Spinal cord (tissue), 10 donors: ENCODE data around the gene PLAAT4. TPM values are rescaled to one million over a fixed set of nuclear protein-coding genes. Genes with fewer than 3 reads are reported as not detected.
A peak's percentile ranks its signal among the peaks of the same experiment; 100 is the strongest.

Experiments
- DNase-seq, 6 donors: peaks; one replicate each; pipeline versions ENCODE4 v3.0.0 to v3.0.0-alpha.2; 2013 to 2015; ENCODE audit warnings: low spot score in 6 of 6, low read depth in 4 of 6
- H3K27ac ChIP-seq: one replicate; pipeline ENCODE4 v1.5.1; 2013; ENCODE audit warnings: low read depth, low read length, control low read depth
- H3K27me3 ChIP-seq: one replicate; pipeline ENCODE4 v1.6.1; 2013; ENCODE audit warnings: low read length; ENCODE audit not compliant: control insufficient read depth, insufficient read depth
- H3K36me3 ChIP-seq: one replicate; pipeline ENCODE4 v1.6.1; 2013; ENCODE audit warnings: low read length; ENCODE audit not compliant: control insufficient read depth, insufficient read depth
- H3K4me1 ChIP-seq: one replicate; pipeline ENCODE4 v1.6.1; 2013; ENCODE audit warnings: low read length; ENCODE audit not compliant: control insufficient read depth, insufficient read depth
- H3K4me3 ChIP-seq: one replicate; pipeline ENCODE4 v1.5.1; 2013; ENCODE audit warnings: low read depth, low read length, control low read depth
- H3K9me3 ChIP-seq: one replicate; pipeline ENCODE4 v1.6.1; 2013; ENCODE audit warnings: low read length; ENCODE audit not compliant: control insufficient read depth, insufficient read depth
- WGBS: methylation state at CpG from one replicate; pipeline ENCODE4 v1.1.5; 2013; ENCODE audit warnings: missing lambda C conversion rate; ENCODE audit not compliant: insufficient coverage; 5-methylcytosine and 5-hydroxymethylcytosine counted together
- polyA plus RNA-seq, 2 donors: library from polyadenylated mRNA; unstranded; fragments of 120-200 nt; gene quantifications; one replicate each; pipeline ENCODE4 v1.2.1, GENCODE V29; 2013; ENCODE audit not compliant: insufficient read length in 2 of 2
- total RNA-seq, 2 donors: library from RNA; depleted of rRNA in 1 of 2; stranded (reverse); fragments of 120-200 nt in 1 of 2; fragments of >200 nt in 1 of 2; gene quantifications; one replicate each; pipeline versions ENCODE4 v1.2.3 to v1.2.4, GENCODE V29; 2013 to 2014
- donor health status: healthy.

PLAAT4 gene
- total and polyA plus RNA-seq, 4 donors: 11.6 to 45.3 (median 13.6) TPM

GRCh38 chr11:63508009-63508408 lies 28.6 kb upstream of the PLAAT4 start:
- no peak overlapping the region for H3K27ac ChIP-seq
- H3K4me3 ChIP-seq: no peak overlapping the region
- peak in 1 of 6 donors; percentile 63 for DNase-seq
- H3K4me1 ChIP-seq: peaks cover 23% of the 10 kb centered on the region
- no peaks in the 10 kb centered on the region for H3K9me3 ChIP-seq
- WGBS: no CpG with 5 or more reads among the region's 3 CpGs
- H3K27me3 ChIP-seq: no peaks in the 10 kb centered on the region
- no peaks in the 10 kb centered on the region for H3K36me3 ChIP-seq

- 94% methylated on average over 10 of the region's 12 CpGs for WGBS
- no peak overlapping the region for H3K4me3 ChIP-seq
- H3K9me3 ChIP-seq: no peaks in the 10 kb centered on the region
- H3K4me1 ChIP-seq: peaks cover 23% of the 10 kb centered on the region
- no peaks in the 10 kb centered on the region for H3K27me3 ChIP-seq
- no peaks in the 10 kb centered on the region for H3K36me3 ChIP-seq
- no peak for DNase-seq
- no peak overlapping the region for H3K27ac ChIP-seq
Observed at GRCh38 chr11:63508745-63509144, 27.9 kb upstream of the PLAAT4 start.

DNA sequence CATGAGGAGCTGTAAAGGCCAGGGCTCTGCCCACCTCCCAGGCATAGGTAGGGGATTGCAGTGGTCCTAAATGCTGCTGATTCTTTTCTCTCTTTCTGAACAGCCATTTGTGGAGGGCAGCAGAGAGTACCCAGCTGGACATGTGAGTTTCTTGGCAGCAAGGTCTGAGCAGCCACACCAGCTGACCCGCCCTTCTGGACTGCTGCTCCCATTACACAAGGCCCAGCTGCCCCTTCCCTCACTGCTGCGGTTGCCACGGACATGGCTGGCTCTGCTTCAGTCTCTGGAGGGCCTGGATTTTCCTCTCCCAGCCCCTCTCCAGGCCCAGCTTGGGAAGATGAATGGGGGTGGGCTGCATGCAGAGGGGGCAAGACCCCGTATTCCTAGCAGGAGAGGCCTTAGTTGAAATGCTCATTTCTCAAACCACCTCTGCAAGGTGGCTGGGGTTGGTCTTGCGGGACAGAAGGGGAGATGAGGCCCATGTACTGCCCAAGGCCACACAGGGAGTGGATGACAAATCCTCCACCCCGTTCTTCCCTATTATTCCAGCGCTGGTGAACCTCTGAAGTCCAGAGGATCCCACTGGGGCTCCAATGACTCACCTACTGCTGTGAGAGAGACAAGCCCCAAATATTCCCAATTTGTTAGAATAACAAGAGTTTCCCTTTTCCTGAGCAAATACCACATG lies 26.1 kb upstream of the PLAAT4 start:
- Histone ChIP-seq H3K9me3 (no peaks in the 10 kb centered on the region), H3K27me3 (no peaks in the 10 kb centered on the region), H3K36me3 (no peaks in the 10 kb centered on the region), H3K27ac (peak overlapping the region; percentile 55), H3K4me1 (peaks cover 23% of the 10 kb centered on the region), H3K4me3 (no peak overlapping the region)
- peak in 1 of 6 donors; percentile 70 for DNase-seq
- 72% methylated on average over 4 of the region's 7 CpGs for WGBS

- Histone ChIP-seq H3K4me1 (peaks cover 23% of the 10 kb centered on the region), H3K27me3 (no peaks in the 10 kb centered on the region), H3K27ac (peak overlapping the region; percentile 55), H3K4me3 (no peak overlapping the region), H3K36me3 (no peaks in the 10 kb centered on the region), H3K9me3 (no peaks in the 10 kb centered on the region)
- no peak for DNase-seq
- whole genome bisulfite sequencing: 80% methylated on average over 9 of the region's 11 CpGs
Observed at GRCh38 chr11:63511048-63511748, 25.4 kb upstream of the PLAAT4 start.

- H3K4me3 ChIP-seq: no peak overlapping the region
- H3K36me3 ChIP-seq: no peaks in the 10 kb centered on the region
- H3K27ac ChIP-seq: no peak overlapping the region
- H3K27me3 ChIP-seq: no peaks in the 10 kb centered on the region
- peaks cover 23% of the 10 kb centered on the region for H3K4me1 ChIP-seq
- WGBS: 93% methylated on average over 6 of the region's 7 CpGs
- DNase-seq: no peak
- H3K9me3 ChIP-seq: no peaks in the 10 kb centered on the region
Observed at GRCh38 chr11:63512816-63513215, 23.8 kb upstream of the PLAAT4 start.

GRCh38 chr11:63516109-63516508 lies 20.5 kb upstream of the PLAAT4 start:
- H3K36me3 ChIP-seq: no peaks in the 10 kb centered on the region
- H3K4me3 ChIP-seq: no peak overlapping the region
- no peak for DNase-seq
- H3K9me3 ChIP-seq: no peaks in the 10 kb centered on the region
- no peak overlapping the region for H3K27ac ChIP-seq
- peaks cover 8% of the 10 kb centered on the region for H3K4me1 ChIP-seq
- 89% methylated on average over 4 of the region's 6 CpGs for WGBS
- H3K27me3 ChIP-seq: no peaks in the 10 kb centered on the region

DNA sequence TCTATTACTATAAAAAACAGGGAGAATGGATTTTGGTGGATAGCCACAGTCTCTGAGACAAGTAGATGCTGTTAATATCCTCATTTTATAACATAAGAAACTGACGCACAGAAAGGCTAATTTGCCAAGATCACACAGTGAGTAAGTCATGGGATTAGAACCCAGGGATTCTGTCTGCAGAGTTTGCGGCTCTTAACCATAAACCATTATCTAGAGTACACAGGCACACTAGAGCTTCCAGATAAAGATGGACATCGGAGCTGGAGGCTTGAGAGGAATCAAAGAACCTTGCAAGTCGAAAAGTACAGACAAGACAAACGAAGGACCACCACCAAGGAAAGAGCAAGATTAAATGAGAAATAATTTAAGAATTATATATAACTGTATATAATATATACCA lies 19.5 kb upstream of the PLAAT4 start:
- H3K27ac ChIP-seq: no peak overlapping the region
- 100% methylated on average over 1 of the region's 5 CpGs for WGBS

DNA sequence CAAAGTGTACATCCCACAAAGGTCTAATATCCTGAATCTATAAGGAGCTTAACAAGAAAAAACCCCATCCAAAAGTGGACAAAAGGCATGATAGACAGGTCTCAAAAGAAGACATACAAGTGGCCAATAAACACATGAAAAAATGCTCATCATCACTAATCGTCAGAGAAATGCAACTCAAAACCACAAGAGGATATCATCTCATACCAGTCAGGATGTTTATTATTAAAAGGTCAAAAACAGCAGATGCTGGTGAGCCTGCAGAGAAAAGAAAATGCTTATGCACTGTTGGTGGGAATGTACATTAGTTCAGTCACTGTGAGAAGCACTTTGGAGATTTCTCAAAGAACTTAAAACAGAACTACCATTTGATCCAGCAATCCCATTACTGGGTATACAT lies 18.1 kb upstream of the PLAAT4 start:
- H3K27me3 ChIP-seq: no peaks in the 10 kb centered on the region
- H3K4me1 ChIP-seq: no peaks in the 10 kb centered on the region
- peak in 1 of 6 donors; percentile 33 for DNase-seq
- no peaks in the 10 kb centered on the region for H3K9me3 ChIP-seq
- H3K27ac ChIP-seq: peak overlapping the region; percentile 16
- H3K4me3 ChIP-seq: no peak overlapping the region
- WGBS: no CpG with 5 or more reads among the region's 1 CpG
- H3K36me3 ChIP-seq: no peaks in the 10 kb centered on the region

More for the DNA sequence above, 19.5 kb upstream of the PLAAT4 start:
- no peak overlapping the region for H3K4me3 ChIP-seq
- no peaks in the 10 kb centered on the region for H3K36me3 ChIP-seq
- no peak for DNase-seq
- no peaks in the 10 kb centered on the region for H3K27me3 ChIP-seq
- no peaks in the 10 kb centered on the region for H3K9me3 ChIP-seq
- no peaks in the 10 kb centered on the region for H3K4me1 ChIP-seq

DNA sequence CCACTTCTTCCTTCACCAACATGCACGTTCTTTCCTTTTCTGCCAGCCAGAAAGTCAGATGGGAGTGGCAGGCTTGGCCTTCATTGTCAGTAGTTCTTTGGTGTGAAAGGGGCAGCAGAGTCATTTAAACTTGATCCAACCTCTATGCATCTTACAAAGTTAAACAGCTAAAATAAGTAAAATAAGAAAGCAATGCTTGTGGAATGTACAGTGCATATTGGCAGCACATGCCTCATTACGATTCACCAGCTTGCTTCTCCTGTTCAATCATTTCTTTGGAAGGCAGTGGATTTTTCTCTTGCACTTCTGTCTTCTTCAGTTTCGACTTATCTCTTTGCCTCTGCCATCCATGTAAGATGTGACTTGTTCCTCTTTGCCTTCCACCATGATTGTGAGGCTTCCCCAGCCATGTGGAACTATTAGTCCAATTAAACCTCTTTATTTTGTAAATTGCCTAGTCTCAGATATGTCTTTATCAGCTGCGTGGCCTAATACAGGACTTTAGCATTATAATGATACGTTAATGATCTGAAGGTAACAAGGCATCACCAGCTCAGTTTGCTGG lies 15.9 kb upstream of the PLAAT4 start:
- Histone ChIP-seq H3K27ac (no peak overlapping the region), H3K36me3 (no peaks in the 10 kb centered on the region), H3K27me3 (no peaks in the 10 kb centered on the region), H3K4me1 (no peaks in the 10 kb centered on the region), H3K4me3 (no peak overlapping the region), H3K9me3 (no peaks in the 10 kb centered on the region)
- 100% methylated on average over 1 of the region's 5 CpGs for WGBS
- no peak for DNase-seq
